Stimulated activated CD8-positive, alpha-beta memory T cell treated with anti-CD3 and anti-CD28 coated beads, Interleukin-15, amount 100 ng/mL, for 4 hours (primary cell): ENCODE data around the gene TMEM232.

ENCODE experiments used
- DNase-seq, 2 donors: peaks; one replicate each; pipeline ENCODE4 v3.0.0-alpha.2; 2020; ENCODE audit warnings: low read depth in 2 of 2

The TMEM232 gene

GRCh38 chr5:110517396-110517795 lies 209.1 kb downstream of the TMEM232 start:
- DNase-seq = no peak

- no peak for DNase-seq
These were observed 212.4 kb downstream of the TMEM232 start for GRCh38 chr5:110514030-110514429.

- DNase-seq = no peak
These were observed 214.2 kb downstream of the TMEM232 start for GRCh38 chr5:110512266-110512665.

- DNase-seq = no peak
These were observed 216.3 kb downstream of the TMEM232 start for GRCh38 chr5:110510146-110510545.

- DNase-seq = no peak
These were observed 218.5 kb downstream of the TMEM232 start for GRCh38 chr5:110507972-110508371.

GRCh38 chr5:110506378-110506777 lies 220.1 kb downstream of the TMEM232 start:
- no peak for DNase-seq

- DNase-seq = no peak
These were observed 230.2 kb downstream of the TMEM232 start for GRCh38 chr5:110496276-110496675.

- no peak for DNase-seq
These were observed 234.0 kb downstream of the TMEM232 start for GRCh38 chr5:110492446-110492845.

GRCh38 chr5:110478895-110479294 lies 247.6 kb downstream of the TMEM232 start:
- DNase-seq = no peak

- no peak for DNase-seq
These were observed 248.6 kb downstream of the TMEM232 start for GRCh38 chr5:110477911-110478310.

GRCh38 chr5:110476164-110476563 lies 250.3 kb downstream of the TMEM232 start:
- DNase-seq = no peak

- DNase-seq = no peak
These were observed 250.9 kb downstream of the TMEM232 start for GRCh38 chr5:110475529-110475928.

- no peak for DNase-seq
These were observed 257.0 kb downstream of the TMEM232 start for GRCh38 chr5:110469486-110469885.

- no peak for DNase-seq
These were observed 263.4 kb downstream of the TMEM232 start for GRCh38 chr5:110463106-110463505.

GRCh38 chr5:110460837-110461236 lies 265.6 kb downstream of the TMEM232 start:
- no peak for DNase-seq

GRCh38 chr5:110458313-110458712 lies 268.2 kb downstream of the TMEM232 start:
- no peak for DNase-seq

GRCh38 chr5:110442856-110443255 lies 283.6 kb downstream of the TMEM232 start:
- DNase-seq = no peak

GRCh38 chr5:110441035-110441434 lies 285.4 kb downstream of the TMEM232 start:
- no peak for DNase-seq

GRCh38 chr5:110440058-110440457 lies 286.4 kb downstream of the TMEM232 start:
- no peak for DNase-seq

- no peak for DNase-seq
These were observed 287.2 kb downstream of the TMEM232 start for GRCh38 chr5:110439296-110439695.

GRCh38 chr5:110435207-110435606 lies 291.3 kb downstream of the TMEM232 start:
- no peak for DNase-seq

- DNase-seq = no peak
These were observed 294.9 kb downstream of the TMEM232 start for GRCh38 chr5:110431603-110432002.

- DNase-seq = no peak
These were observed 312.1 kb downstream of the TMEM232 start for GRCh38 chr5:110414360-110414759.

GRCh38 chr5:110413856-110414255 lies 312.6 kb downstream of the TMEM232 start:
- no peak for DNase-seq

- no peak for DNase-seq
These were observed 316.9 kb downstream of the TMEM232 start for GRCh38 chr5:110409571-110409970.
